GM18505 (cell line): ENCODE results near the gene ADGRG2.

Source experiments
- ATAC-seq: cut with Tn5 transposase; IDR thresholded peaks from one replicate; pipeline ENCODE4 v1.9.1; 2021; ENCODE audit not compliant: unreplicated experiment
- POLR2A ChIP-seq: IDR thresholded peaks from 4 replicates; pipeline ENCODE4 v1.6.1; 2011; ENCODE audit warnings: borderline replicate concordance; ENCODE audit not compliant: insufficient read depth, insufficient read length; ENCODE audit errors: extremely low read depth

ADGRG2 gene, protein sequence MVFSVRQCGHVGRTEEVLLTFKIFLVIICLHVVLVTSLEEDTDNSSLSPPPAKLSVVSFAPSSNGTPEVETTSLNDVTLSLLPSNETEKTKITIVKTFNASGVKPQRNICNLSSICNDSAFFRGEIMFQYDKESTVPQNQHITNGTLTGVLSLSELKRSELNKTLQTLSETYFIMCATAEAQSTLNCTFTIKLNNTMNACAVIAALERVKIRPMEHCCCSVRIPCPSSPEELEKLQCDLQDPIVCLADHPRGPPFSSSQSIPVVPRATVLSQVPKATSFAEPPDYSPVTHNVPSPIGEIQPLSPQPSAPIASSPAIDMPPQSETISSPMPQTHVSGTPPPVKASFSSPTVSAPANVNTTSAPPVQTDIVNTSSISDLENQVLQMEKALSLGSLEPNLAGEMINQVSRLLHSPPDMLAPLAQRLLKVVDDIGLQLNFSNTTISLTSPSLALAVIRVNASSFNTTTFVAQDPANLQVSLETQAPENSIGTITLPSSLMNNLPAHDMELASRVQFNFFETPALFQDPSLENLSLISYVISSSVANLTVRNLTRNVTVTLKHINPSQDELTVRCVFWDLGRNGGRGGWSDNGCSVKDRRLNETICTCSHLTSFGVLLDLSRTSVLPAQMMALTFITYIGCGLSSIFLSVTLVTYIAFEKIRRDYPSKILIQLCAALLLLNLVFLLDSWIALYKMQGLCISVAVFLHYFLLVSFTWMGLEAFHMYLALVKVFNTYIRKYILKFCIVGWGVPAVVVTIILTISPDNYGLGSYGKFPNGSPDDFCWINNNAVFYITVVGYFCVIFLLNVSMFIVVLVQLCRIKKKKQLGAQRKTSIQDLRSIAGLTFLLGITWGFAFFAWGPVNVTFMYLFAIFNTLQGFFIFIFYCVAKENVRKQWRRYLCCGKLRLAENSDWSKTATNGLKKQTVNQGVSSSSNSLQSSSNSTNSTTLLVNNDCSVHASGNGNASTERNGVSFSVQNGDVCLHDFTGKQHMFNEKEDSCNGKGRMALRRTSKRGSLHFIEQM

GRCh38 chrX:19121898-19122640, at the start of gene ADGRG2:
TSS of gene ADGRG2 (minus strand) at chrX:19122468. CDS start at chrX:19068834, 53,634 bp downstream.
- no peak for ATAC-seq
- no peak for TF ChIP-seq POLR2A

GRCh38 chrX:19168609-19169008, 46.3 kb upstream of the ADGRG2 start:
- ATAC-seq: no peak
- no peak for TF ChIP-seq POLR2A

DNA sequence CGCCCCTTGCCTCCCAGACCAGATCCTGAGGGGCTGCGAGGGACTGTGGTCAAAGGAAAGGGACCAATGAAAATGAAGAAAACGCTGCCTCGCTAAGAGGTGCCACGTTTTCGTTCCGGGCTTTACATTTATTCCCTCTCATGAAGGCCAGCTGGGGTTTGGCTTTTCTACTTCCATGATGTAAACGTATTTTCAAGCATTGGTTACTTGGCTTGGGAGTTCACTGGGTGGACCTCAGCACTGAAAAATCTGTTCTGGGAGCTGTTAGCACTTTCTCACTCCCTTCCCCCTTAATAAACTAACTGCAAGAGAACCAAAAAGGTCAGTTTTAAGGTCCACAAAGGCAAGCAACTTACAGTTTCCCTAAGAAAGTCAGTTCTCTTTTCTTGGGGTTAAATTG, 40.6 kb upstream of the ADGRG2 start:
- ATAC-seq: no peak
- no peak for TF ChIP-seq POLR2A

DNA sequence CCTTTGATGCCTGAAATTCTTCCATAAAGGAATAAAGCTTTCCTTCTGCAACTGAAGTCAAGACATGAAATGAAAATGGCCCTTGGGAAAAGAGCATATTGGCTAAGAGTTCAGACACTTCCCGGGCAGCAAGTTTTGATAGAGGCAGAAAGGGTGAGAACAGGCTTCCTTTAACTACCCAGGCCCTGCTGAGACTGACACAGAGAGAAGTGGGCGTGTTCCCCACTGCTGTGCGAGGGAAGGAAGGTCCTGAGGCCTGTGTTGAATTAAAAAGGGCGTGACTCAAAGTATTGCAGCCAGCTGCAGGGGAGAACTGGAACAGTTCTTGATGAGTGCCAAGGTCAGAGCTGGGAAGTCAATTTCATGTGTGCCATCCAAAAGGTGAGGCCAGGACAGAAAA, 33.9 kb upstream of the ADGRG2 start:
- ATAC-seq: no peak
- no peak for TF ChIP-seq POLR2A

- TF ChIP-seq POLR2A: no peak
- ATAC-seq: no peak
Observed at GRCh38 chrX:19152762-19153161, 30.5 kb upstream of the ADGRG2 start.

DNA sequence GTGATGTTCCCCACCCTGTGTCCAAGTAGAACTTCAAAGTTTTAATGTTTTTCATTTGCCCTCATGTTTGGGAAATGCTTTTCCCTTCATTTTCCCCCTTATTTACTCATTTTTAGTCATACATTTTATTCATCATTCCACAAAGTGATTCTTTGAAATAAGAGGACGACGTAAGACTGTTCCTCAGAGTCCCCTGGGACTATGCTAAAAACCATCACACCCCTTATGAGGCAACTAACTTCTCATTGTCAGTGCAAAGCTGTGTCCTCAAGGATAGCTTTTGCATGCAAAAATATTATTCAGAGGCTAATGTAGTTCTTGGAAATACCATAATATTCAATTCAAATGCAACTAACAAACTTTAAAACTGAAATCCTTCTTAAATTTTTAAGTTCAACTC, 14.8 kb upstream of the ADGRG2 start:
- no peak for TF ChIP-seq POLR2A
- ATAC-seq: no peak

- no peak for ATAC-seq
- TF ChIP-seq POLR2A: no peak
Observed at GRCh38 chrX:19133784-19134183, 11.5 kb upstream of the ADGRG2 start.

GRCh38 chrX:19133231-19133630, 11.0 kb upstream of the ADGRG2 start:
- ATAC-seq: no peak
- TF ChIP-seq POLR2A: no peak

DNA sequence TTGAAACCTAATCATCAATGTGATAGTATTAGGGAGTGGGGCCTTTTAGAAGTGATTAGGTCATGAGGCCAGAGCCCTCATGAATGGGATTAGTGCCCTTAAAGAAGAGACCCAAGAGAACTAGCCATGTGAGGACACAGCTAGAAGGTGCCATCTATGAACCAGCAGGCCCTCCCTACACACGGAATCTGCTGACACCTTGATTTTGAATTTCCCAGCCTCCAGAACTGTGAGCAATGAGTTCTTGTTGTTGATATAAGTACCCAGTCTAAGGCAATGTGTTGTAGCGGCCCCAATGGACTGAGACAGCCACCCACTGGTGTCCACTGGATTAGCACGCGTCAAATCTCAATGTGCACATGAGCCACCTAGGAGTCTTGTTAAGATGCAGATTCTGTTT, 8.4 kb upstream of the ADGRG2 start:
- ATAC-seq: no peak
- no peak for TF ChIP-seq POLR2A

- no peak for ATAC-seq
- TF ChIP-seq POLR2A: no peak
Observed at GRCh38 chrX:19129694-19130093, 7.4 kb upstream of the ADGRG2 start.

- no peak for TF ChIP-seq POLR2A
- no peak for ATAC-seq
Observed at GRCh38 chrX:19127649-19128168, 5.4 kb upstream of the ADGRG2 start.

- ATAC-seq: no peak
Observed at GRCh38 chrX:19122641-19123009, 357 bp upstream of the ADGRG2 start.

DNA sequence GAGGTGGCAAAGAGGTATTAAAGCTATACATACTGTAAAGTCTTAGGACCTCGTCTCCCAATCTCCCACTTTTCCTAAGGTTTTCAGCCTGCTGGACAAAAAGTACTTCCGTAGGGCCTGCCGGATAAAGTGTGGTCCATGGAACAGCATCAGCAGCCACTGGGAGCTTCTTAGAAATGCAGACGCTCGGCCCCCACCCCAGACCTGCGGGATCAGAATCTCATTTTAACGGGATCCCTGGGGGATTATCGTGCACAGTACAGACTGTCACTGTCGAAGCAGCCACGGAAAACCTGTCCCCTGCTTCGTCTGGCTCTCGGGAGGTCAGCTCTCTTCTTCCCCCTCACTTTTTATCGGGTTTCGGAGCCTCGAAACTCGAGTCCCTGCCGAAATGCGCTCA, 802 bp downstream of the ADGRG2 start:
- TF ChIP-seq POLR2A: no peak
- no peak for ATAC-seq

More at GRCh38 chrX:19122641-19123009, 357 bp upstream of the ADGRG2 start:
- no peak for TF ChIP-seq POLR2A
